CD4-positive, alpha-beta T cell treated with Interleukin-15 for 4 hours (primary cell): ENCODE data around the gene SUMO3.

Experiments used
- DNase-seq: peaks from one replicate; pipeline ENCODE4 v3.0.0-alpha.2; 2020; ENCODE audit warnings: low spot score

The SUMO3 gene

GRCh38 chr21:44758781-44759627, 58.9 kb downstream of the SUMO3 start:
- no peak for DNase-seq

GRCh38 chr21:44758141-44758561, 59.7 kb downstream of the SUMO3 start:
- no peak for DNase-seq

- DNase-seq: no peak
Observed at GRCh38 chr21:44757731-44758130, 60.1 kb downstream of the SUMO3 start.

- DNase-seq: no peak
Observed at GRCh38 chr21:44756423-44757185, 61.3 kb downstream of the SUMO3 start.
